VCaP (cell line): Measurements from ENCODE around the gene NOC2L.

Experiments used
- H3K27ac ChIP-seq: fragments of 450-650 bp; 2 replicates; pipeline ENCODE4 v1.5.1; 2017
- CTCF ChIP-seq: fragments of 450-650 bp; conservative IDR thresholded peaks from 2 replicates; pipeline ENCODE4 v1.5.1; 2017; ENCODE audit warnings: mild to moderate bottlenecking, moderate library complexity

NOC2L gene

GRCh38 chr1:943545-944340 is 15.3 kb downstream of the NOC2L start:
- no peak for TF ChIP-seq CTCF
- H3K27ac ChIP-seq: peak overlapping the region; percentile 91

- TF ChIP-seq CTCF: no peak
- H3K27ac ChIP-seq: peak overlapping the region; percentile 91
These were observed 16.1 kb downstream of the NOC2L start for GRCh38 chr1:942864-943533.

GRCh38 chr1:942411-942821 is 16.6 kb downstream of the NOC2L start:
- no peak for TF ChIP-seq CTCF
- peak overlapping the region; percentile 91 for H3K27ac ChIP-seq

GRCh38 chr1:941588-942383 is 17.3 kb downstream of the NOC2L start:
- no peak for TF ChIP-seq CTCF
- H3K27ac ChIP-seq: peak overlapping the region; percentile 91

- no peak for TF ChIP-seq CTCF
- H3K27ac ChIP-seq: peak overlapping the region; percentile 91
These were observed 18.0 kb downstream of the NOC2L start for GRCh38 chr1:941015-941587.

- TF ChIP-seq CTCF: peak; percentile 29
- H3K27ac ChIP-seq: peak overlapping the region; percentile 91
These were observed 18.7 kb downstream of the NOC2L start for GRCh38 chr1:940107-941014.
